ENCODE results near the gene PVALEF. TPM values are rescaled to one million over a fixed set of nuclear protein-coding genes. Genes with fewer than 3 reads are reported as not detected.
A peak's percentile ranks its signal among the peaks of the same experiment; 100 is the strongest.

PVALEF gene
- total RNA-seq, 1 donor from 2014 or later: not detected

DNA sequence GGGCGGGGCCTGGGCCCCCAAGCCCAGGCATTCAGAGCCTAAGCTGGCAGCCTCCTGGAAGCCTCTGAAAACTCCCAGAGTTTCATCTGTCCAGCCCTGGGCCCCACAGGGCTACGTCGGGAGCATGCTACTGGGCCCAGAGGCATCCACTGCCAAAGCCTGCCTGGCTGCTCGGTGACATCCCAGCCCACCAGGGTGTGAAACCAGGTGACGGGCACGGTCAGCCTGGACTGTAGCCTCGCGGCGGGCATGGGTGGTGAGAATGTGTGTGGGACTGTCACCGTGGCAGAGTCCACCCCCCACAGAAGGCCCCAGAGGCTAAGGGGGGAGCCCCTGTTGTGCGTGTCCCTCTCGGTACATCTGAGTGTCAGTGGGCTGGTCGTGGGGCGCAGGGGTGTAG, 26.3 kb downstream of the PVALEF start:
- Histone ChIP-seq H3K4me3 (no peak overlapping the region), H3K4me1 (no peaks in the 10 kb centered on the region), H3K27ac (no peak overlapping the region), H3K9me3 (no peaks in the 10 kb centered on the region), H3K36me3 (no peaks in the 10 kb centered on the region), H3K27me3 (no peaks in the 10 kb centered on the region)
- intact Hi-C loops (cut with DNase I): no loop called here
- TF ChIP-seq, protein P1, sequence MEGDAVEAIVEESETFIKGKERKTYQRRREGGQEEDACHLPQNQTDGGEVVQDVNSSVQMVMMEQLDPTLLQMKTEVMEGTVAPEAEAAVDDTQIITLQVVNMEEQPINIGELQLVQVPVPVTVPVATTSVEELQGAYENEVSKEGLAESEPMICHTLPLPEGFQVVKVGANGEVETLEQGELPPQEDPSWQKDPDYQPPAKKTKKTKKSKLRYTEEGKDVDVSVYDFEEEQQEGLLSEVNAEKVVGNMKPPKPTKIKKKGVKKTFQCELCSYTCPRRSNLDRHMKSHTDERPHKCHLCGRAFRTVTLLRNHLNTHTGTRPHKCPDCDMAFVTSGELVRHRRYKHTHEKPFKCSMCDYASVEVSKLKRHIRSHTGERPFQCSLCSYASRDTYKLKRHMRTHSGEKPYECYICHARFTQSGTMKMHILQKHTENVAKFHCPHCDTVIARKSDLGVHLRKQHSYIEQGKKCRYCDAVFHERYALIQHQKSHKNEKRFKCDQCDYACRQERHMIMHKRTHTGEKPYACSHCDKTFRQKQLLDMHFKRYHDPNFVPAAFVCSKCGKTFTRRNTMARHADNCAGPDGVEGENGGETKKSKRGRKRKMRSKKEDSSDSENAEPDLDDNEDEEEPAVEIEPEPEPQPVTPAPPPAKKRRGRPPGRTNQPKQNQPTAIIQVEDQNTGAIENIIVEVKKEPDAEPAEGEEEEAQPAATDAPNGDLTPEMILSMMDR (IDR thresholded peaks at IDR 0.05): no peak
- ATAC-seq (no peak), DNase-seq (no peak)

DNA sequence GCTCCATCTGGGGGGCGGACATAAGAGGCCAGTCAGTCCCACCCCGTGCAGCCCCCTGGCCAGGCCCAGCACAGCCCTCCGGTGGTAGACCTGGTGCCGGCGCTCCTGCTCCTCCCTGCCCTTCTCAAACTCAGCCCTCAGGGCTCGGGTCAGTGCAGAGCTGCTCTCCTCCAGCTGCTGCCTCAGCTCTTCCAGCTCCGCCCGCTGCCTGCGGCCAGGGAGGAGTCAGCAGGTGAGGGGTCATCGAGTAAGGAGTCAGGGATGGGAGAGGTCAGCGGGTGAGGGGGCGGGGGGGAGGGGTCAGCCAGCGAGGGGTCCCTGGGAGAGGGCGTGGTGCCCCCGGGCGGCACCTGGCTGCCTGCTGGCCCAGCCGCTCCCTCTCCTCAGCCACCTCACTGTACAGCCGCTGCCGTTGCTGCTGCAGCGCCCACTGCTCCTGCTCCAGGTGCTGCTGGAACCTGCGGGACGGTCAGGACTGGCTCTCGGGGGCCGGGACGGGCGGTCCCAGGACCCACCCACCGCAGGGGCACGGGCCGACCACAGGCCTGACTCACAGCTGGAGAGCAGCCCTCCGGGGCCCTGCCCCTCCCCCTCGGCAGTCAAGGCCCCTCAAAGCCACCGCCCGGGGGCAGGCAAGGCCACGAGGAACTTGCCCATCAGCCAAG, 27.2 kb downstream of the PVALEF start:
- Histone ChIP-seq H3K27ac (no peak overlapping the region), H3K36me3 (no peaks in the 10 kb centered on the region), H3K4me1 (no peaks in the 10 kb centered on the region), H3K9me3 (no peaks in the 10 kb centered on the region), H3K27me3 (no peaks in the 10 kb centered on the region), H3K4me3 (no peak overlapping the region)
- intact Hi-C loops (cut with DNase I): no loop called here
- DNase-seq (no peak), ATAC-seq (no peak)
- TF ChIP-seq, protein P1 (IDR thresholded peaks at IDR 0.05): no peak

DNA sequence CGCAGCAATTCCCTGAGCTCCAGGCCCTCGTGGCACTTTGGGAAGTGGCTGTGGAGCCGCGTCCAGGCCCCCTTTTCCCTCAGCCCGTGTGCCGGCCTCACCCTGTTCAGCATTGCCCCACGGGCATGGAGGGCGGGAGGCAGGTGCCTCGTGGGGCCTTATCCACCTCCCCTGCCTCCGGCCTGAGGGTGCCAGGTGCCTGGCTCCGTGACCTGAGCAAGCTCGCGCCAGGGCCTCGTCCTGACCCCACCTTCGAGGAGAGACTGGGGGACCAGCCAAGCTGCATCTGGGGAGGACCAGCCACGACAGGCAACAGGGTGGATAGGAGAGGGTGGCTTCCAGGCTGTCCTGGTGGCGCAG, 27.7 kb downstream of the PVALEF start:
- Histone ChIP-seq H3K9me3 (no peaks in the 10 kb centered on the region), H3K4me1 (no peaks in the 10 kb centered on the region), H3K36me3 (no peaks in the 10 kb centered on the region), H3K27ac (no peak overlapping the region), H3K4me3 (no peak overlapping the region), H3K27me3 (no peaks in the 10 kb centered on the region)
- DNase-seq: no peak
- no peak for ATAC-seq
- intact Hi-C loops (cut with DNase I): no loop called here
- TF ChIP-seq, protein P1 (IDR thresholded peaks at IDR 0.05): no peak

DNA sequence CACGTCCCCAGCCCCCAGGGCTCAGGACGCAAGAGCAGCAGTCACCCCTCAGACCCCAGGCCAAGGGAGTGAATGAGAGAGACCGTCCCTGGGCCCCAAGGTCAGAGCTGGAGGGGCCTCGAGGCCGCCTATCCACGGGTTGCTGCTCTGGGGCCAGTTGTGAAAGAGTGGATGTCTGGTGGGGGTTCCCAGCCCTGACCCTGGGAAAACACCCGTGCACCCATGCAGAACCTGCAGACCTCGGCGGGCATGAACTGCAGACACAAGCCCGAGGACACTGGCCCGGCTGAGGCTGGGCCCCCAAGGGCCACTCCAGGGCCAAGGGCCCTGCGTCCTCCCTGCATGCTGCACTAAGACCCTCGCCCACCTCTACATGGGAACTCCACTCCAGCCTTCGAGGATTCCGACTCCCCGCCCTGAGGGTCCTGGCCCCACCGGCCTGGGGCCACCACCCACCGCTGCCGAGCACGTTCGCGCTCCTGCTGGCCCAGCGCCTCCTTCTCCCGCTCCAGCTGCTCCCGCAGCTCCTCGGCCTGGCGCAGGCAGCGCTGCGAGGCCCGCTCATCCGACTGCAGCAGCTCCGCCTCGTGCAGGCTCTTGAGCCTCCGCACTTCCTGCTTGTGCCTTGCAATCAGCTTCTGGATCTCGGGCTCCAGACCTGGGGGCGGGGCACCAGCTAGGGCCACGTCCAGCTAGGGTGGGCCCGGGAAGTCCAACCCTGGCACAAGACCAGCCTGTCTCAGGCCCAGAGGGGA, 28.3 kb downstream of the PVALEF start:
- H3K36me3 ChIP-seq: peaks cover under 1% of the 10 kb centered on the region
- no peak overlapping the region for H3K27ac ChIP-seq
- intact Hi-C loops (cut with DNase I): no loop called here
- TF ChIP-seq, protein P1 (IDR thresholded peaks at IDR 0.05): no peak
- H3K9me3 ChIP-seq: no peaks in the 10 kb centered on the region
- peak; percentile 7 for ATAC-seq
- no peak for DNase-seq
- no peak overlapping the region for H3K4me3 ChIP-seq
- no peaks in the 10 kb centered on the region for H3K27me3 ChIP-seq
- peaks cover 2% of the 10 kb centered on the region for H3K4me1 ChIP-seq

DNA sequence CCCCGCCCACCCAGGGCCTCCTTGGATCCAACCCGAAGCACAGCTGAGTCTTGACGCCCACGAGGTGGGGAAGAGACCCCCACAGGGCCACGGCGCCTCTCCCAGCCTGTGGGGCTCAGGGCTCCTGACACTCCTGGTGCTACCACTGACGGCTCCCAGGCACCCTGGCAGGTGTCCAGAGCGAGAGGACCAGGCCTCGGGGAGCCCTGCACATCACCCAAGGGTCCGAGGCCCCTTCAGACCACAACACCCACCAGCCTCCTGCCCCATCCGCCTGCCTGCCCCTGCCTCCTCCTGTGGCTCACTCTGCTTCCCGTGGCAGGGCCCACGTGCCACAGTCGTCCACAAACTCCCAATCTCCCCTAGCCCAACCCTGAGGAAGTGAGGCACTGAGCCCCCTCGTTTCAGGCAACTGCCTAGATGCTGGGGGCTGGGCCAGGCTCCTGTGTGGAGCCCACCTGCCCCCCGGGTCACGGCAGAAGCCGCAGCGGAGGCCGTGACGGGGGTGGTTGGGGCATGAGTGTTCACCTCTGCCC, 29.0 kb downstream of the PVALEF start:
- Histone ChIP-seq H3K27me3 (no peaks in the 10 kb centered on the region), H3K4me1 (peaks cover 8% of the 10 kb centered on the region), H3K9me3 (no peaks in the 10 kb centered on the region), H3K4me3 (no peak overlapping the region), H3K36me3 (peaks cover 7% of the 10 kb centered on the region), H3K27ac (no peak overlapping the region)
- DNase-seq: no peak
- intact Hi-C loops (cut with DNase I): no loop called here
- ATAC-seq: no peak
- TF ChIP-seq, protein P1 (IDR thresholded peaks at IDR 0.05): no peak

All from upper lobe of right lung (tissue), 1 donor.